ENCODE results near the gene RPS6KC1. TPM values are rescaled to one million over a fixed set of nuclear protein-coding genes. Genes with fewer than 3 reads are reported as not detected.

RPS6KC1 gene
- total RNA-seq, 1 experiment from 2014 or later: 11.6 TPM

DNA sequence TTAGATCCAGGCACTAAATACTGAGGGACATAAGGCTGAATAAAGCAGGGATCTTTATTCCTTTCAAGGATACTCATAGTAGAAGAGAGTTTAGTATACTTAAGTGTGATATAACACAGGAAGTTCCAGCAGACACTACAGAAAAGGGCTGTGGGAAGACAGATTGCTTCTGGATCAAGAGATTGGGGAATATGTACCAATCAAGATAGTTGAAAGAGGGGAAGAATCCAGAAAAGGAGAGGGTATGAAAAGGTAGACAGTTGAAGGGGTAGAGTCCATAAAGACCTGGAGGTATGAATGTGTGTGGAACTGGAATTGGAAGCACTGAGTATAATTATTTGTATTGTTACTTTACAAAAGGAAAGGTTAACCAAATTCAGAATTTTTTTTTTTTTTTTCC is 2.4 kb downstream of the RPS6KC1 start:
- DNase-seq (ENCODE audit: low read depth): no peak
- in situ Hi-C loops (cut with HindIII; ENCODE audit: low pct_unique_long_range_greater_than_20kb, low sequenced_read_pairs): no loop called here

DNA sequence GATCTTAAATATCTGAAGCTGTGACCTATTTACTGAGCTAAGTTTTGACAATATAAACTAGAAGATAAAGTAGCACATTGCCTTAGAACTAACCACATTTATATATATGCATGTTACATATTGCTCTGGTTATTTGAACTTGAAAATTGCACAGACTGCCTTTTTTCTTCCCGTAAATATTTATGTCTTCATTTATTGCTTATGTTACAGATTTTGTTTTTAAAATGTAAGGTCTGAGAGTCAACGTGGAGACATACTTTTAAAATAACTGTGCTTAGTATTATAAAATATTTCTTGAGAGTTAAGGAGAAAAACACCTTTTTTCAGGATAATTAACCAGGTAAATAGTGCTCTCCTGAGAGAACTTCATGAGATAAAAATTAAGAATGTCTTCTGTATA is 3.1 kb downstream of the RPS6KC1 start:
- in situ Hi-C loops (cut with HindIII; ENCODE audit: low pct_unique_long_range_greater_than_20kb, low sequenced_read_pairs): no loop called here
- DNase-seq (ENCODE audit: low read depth): no peak

DNA sequence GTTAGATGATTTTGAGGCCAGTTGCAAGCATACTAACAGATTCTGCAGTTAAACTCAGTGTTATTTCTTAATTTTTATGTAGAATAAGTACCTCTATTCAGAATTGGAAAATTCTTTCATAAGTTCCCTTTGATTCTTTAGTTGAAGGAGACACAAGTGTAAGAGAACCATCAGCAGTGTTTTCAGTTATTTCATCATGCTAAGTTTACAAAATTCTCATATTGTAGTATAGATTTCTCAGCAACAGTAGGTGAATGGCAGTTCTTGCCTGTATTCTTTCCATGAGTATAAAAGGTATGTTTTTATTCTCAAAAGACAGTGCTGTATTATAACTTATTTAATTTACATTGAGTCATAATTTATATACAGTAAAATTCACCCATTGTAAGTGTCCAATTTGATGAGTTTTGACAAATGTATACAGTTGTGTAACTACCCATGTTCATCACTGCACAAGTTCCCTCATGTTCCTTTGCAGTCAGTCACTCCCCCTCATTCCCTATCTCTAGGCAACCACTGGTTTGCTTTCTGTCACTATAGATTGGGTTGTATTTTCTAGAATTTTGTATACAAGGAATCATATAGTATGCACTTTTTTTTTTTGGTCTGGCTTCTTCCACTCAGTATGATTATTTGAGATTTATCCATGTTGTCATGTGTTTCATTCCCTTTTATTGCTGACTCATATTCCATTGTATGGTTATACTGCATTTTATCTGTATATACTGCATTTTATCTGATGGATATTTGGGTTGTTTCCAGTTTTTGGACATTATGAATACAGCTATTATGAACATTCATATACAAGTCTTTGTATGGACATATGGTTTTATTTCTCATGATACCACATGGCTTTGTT is 3.9 kb downstream of the RPS6KC1 start:
- in situ Hi-C loops (cut with HindIII; ENCODE audit: low pct_unique_long_range_greater_than_20kb, low sequenced_read_pairs): no loop called here
- DNase-seq (ENCODE audit: low read depth): no peak

DNA sequence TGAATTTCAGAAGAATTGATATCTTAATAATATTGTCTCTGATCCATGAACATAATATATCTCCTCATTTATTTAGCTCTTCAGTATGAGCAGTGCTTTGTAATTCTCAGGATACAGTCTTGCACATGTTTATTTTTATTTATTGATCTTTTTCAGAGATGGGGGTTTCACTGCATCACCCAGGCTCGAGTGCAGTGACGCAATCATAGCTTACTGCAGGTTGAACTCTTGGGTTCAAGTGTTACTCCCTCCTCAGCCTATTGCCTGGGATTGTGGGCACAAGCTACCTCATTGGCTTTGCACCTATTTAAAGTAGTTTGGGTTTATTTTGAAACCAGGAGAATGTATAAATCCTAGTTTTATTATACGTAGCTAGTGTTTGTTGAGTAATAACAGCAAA is 4.7 kb downstream of the RPS6KC1 start:
- in situ Hi-C loops (cut with HindIII; ENCODE audit: low pct_unique_long_range_greater_than_20kb, low sequenced_read_pairs): no loop called here

DNA sequence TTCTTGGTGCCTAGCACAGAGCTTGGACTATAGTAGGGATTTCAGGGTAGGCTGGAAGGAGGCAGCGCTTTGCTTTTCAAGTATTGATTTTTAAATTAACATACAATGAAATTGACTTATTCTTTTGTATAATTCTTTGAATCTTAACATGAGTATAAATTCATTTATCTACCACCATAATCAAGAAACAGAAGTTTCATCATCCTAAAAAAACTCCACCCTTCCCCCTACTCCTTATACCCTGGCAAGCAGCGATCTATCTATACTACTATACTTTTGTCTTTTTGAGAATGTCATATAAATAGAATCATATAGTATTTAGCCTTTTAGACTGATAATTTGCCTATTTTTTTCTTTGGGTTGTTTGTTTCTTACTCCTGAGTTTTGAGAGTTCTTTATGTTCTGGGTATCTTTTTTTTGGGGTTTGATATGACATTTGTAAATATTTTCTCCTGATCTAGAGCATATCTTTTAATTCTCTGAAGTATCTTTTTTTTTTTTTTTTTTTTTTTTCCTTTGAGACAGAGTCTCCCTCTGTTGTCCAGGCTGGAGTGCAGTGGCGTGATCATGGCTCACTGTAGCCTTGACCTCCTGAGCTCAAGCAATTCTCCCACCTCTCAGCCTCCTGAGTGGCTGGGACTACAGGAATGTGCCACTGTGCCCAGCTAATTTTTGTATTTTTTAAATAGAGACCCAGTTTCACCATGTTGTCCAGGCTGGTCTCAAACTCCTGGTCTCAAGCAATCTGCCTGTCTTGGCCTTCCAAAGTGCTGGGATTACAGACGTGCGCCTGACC is 6.4 kb downstream of the RPS6KC1 start:
- in situ Hi-C loops (cut with HindIII; ENCODE audit: low pct_unique_long_range_greater_than_20kb, low sequenced_read_pairs): no loop called here
- no peak for DNase-seq (ENCODE audit: low read depth)

More for the DNA sequence above, 4.7 kb downstream of the RPS6KC1 start:
- DNase-seq (ENCODE audit: low read depth): no peak

DNA sequence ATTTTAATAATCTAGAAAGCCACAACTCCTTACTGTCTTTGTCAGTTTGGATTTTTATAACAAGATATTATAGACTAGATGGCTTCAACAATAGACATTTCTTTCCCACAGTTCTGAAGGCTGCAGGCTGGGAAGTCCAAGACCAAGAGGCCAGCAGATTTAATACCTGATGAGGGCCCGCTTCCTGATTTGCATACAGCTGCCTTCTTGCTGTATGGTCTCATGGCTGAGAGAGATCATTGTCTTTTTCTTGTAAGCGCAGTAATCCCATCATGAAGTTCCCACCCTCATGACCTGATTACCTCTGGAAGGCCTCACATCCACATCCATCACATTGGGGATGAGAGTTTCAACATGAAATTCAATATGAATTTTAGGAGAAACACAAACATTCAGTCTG is 9.8 kb downstream of the RPS6KC1 start:
- DNase-seq (ENCODE audit: low read depth): no peak
- in situ Hi-C loops (cut with HindIII; ENCODE audit: low pct_unique_long_range_greater_than_20kb, low sequenced_read_pairs): no loop called here

DNA sequence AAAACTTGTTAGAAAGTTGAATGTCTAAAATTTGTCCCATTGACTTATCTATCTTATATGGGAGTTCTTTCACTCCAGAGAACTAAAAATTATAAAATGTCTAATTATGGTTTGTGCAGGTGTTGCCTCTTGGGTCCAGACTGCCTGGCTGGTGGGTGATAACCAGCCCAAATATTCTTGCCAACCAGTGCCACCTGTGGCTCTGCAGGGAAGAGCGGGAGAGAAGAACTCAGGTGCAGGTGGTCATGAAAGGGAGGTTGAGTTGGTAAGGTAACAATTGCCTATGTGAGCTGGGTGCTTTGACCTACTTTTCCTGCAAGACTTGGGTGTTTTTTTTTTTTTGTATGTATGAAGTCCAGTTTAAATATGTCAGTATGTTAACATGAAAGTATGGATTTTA is 10.2 kb downstream of the RPS6KC1 start:
- in situ Hi-C loops (cut with HindIII; ENCODE audit: low pct_unique_long_range_greater_than_20kb, low sequenced_read_pairs): no loop called here
- DNase-seq (ENCODE audit: low read depth): no peak

DNA sequence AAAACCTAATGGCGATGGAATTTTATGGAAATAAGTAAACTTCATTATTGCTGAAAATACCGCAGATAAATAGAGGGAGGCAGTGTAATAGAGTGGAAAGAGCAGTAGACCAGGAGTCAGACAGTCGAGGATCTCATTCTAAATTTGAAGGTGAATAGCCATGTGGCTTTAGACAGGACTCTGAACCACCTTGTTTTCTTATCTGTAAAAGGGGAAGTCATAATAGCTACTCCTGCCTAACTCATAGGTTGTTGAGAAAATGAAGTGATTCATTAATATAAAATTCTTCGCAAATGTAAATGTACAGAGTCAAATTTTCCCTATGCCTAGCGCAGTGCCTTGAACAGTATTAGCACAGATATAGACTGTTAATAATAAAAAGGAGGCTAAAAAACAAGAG is 14.8 kb downstream of the RPS6KC1 start:
- in situ Hi-C loops (cut with HindIII; ENCODE audit: low pct_unique_long_range_greater_than_20kb, low sequenced_read_pairs): no loop called here
- DNase-seq (ENCODE audit: low read depth): no peak

DNA sequence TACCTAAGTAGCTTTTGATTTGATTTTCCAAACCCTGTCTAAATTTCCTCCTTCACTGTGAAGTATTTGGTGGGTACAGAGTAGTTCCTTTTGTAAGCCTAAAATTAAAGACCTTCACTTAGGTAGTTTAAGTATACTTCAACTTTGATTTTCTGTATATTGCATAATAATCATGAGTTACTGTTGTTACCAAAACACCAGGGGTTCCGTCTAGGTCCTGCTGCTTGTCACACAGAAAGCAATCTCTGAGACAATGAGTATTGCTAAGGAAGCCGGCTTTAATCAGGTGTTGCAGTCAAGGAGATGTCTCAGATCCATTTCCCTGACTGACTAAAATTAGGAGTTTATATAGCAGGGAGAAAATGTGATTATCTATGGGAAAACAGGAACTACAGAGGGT is 15.3 kb downstream of the RPS6KC1 start:
- no peak for DNase-seq (ENCODE audit: low read depth)
- in situ Hi-C loops (cut with HindIII; ENCODE audit: low pct_unique_long_range_greater_than_20kb, low sequenced_read_pairs): no loop called here

DNA sequence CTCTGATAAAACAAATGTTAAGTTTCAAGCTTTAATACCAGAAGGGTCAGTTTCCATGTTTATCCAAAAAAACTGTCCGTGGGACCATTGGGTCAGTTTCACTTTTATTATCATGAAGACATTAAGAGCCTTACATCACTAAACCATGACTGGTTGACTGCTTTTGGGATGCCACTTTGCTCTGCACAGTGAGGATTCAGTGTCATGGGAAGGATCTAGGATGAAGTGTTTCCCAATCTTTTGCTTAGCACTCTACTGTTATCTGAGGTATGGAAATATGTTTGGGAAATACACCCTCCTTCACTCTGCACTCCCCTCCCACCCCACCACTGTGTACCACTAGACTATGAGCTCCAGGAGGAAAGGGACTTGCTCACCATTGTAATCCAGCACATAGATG is 16.3 kb downstream of the RPS6KC1 start:
- DNase-seq (ENCODE audit: low read depth): no peak
- in situ Hi-C loops (cut with HindIII; ENCODE audit: low pct_unique_long_range_greater_than_20kb, low sequenced_read_pairs): no loop called here

DNA sequence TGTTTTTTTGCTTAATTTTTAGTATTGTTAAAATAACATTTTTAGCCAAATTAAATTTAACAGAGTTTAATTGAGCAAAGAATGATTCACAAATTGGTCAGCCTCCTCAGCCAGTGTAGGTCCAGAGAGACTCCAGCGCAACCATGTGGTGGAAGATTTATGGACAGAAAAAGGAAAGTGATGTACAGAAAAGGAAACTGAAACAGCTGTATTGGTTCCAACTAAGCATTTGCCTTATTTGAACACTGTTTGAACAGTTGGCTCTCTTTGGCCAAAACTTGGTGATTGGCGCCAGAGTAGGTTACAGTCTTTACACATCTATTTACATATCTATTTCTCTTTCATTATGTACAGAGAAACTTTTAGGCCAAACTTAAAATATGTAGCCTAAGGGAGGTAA is 19.4 kb downstream of the RPS6KC1 start:
- DNase-seq (ENCODE audit: low read depth): peak; percentile 41
- in situ Hi-C loops (cut with HindIII; ENCODE audit: low pct_unique_long_range_greater_than_20kb, low sequenced_read_pairs): no loop called here

DNA sequence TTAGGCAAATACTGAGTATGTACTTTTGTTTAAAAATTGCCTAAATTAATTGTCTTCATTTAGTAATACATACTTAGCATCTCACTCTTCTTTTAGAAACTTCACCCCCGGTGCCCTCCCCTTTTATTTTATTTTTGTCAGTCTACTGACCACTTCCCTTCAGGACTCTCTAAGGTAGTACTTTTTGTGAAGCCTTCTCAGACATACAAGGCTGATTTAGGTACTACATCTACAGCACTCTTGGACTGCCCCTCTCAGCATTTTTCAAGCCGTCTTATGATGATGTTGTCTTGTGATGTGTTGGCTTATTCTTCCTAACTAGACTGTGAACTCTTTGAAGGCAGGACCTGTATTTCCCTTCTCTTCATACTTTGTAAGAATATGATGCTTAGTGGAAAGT is 24.7 kb downstream of the RPS6KC1 start:
- in situ Hi-C loops (cut with HindIII; ENCODE audit: low pct_unique_long_range_greater_than_20kb, low sequenced_read_pairs): no loop called here
- no peak for DNase-seq (ENCODE audit: low read depth)

DNA sequence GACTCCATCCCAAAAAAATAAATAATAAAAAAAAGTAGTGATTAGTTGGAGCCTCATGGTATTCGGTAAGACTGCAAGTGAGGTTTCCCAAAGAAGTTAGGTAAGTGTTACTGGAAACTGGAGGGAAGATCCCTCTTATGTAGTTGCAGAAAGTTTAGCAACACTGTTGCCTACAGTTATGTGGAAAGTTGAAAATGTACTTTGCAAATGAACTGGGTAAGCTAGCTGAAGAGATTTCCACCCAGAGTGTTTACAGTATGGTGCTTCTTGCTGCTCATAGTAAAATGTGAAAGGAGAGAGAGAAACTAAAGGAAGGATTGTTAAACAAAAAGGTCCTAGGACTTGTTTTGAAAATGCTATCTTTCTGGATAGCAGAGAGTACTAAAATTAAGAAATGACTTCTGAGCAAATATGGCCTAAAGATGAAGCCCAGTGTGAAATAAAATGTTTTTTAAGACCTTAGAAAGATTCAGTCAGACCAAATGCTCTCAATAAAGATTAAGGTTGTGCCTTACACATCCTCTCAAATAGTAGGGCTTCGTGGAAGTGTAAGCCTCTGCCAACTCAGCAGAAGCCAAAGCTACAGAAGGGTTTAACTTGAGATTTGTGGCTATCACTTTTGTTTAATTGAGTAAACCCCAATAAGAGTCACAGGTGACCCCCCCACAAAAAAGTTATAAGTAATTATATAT is 31.5 kb downstream of the RPS6KC1 start:
- in situ Hi-C loops (cut with HindIII; ENCODE audit: low pct_unique_long_range_greater_than_20kb, low sequenced_read_pairs): no loop called here
- DNase-seq (ENCODE audit: low read depth): no peak

DNA sequence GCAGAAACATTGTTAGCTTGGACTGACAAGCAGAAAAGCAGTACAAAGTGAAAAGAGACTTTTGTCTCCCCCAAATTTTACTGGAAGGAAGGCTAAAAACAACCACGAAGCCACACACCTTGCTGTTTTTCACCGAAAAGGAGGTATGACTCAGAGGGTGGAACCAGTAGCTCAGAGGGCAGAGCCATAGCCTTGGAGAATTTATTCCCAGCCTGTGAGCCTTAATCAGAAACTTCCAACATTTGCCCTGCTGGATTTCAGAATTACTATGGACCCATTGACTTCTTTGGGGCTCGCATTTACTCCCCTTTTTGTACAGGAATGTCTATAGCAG is 32.0 kb downstream of the RPS6KC1 start:
- DNase-seq (ENCODE audit: low read depth): no peak
- in situ Hi-C loops (cut with HindIII; ENCODE audit: low pct_unique_long_range_greater_than_20kb, low sequenced_read_pairs): no loop called here

DNA sequence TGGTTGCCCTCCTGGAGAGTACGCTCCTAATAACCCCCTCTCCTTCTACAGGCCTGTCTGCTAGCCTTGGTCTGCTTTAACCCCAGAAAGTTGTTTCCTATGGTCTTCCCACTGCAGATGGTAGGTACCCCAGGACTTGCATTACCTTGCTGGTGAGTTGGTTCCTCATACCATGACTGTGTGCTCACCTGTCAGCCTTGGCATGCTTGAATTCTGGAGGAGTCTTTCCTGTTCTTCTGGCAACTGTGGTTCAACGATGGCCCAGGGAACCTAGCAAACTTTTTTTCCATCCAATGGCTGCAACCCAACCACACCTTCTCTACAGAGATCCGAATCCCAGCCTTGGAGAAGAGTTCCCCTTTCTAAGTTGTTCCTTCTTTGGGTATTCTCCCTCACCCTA is 36.9 kb downstream of the RPS6KC1 start:
- no peak for DNase-seq (ENCODE audit: low read depth)
- in situ Hi-C loops (cut with HindIII; ENCODE audit: low pct_unique_long_range_greater_than_20kb, low sequenced_read_pairs): no loop called here

DNA sequence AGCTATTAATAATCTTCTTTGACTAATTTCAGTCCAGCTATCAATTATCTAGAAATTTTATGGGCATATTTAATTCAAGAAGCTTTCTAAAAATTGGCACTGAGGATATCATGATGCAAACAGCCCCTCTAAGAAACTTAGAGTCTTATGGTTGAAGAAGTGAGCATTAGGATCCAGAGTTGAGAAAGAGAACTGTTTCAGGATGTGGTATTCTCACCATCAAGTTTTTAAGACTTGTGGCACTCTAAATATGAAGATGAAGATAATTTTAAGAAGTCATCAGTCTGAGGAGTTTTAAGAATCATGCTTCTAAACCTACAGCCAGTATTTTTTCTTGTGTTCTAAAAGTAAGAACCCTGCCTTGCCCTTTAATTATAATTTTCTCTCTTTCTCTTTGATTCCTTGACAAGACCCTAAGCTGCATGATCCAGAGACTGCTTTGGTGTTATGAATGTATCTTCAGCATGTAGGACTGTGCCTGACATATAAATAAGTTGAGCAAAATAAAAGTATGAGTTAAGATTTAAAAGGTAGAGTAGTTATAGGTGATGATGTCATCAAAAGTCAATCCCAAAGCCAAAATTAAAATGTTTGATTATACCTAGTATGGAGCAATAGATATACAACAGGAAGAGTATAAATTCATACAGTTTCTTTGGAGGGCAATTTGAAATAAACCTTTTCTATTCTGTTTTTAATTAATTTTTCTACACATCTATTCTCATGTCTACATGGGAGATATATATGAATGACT is 39.1 kb downstream of the RPS6KC1 start:
- in situ Hi-C loops (cut with HindIII; ENCODE audit: low pct_unique_long_range_greater_than_20kb, low sequenced_read_pairs): no loop called here
- DNase-seq (ENCODE audit: low read depth): no peak

DNA sequence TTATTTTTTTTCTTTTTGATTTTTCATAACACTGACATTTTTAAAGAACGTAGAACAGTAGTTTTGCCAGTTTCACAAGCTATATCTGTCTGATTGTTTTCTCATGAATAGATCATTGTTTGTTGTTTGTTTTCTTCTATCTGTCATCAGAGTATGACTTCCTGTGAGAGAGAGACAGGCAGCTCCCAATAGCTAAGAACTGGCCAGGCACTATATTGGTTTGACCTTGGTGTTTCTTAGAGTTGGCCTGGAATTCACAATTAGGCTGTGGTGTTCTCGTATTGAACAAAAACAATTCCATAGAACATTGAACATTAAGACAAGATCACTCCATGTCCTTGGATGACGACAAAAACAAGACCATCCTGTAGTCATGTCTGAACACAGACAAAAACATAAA is 43.4 kb downstream of the RPS6KC1 start:
- in situ Hi-C loops (cut with HindIII; ENCODE audit: low pct_unique_long_range_greater_than_20kb, low sequenced_read_pairs): no loop called here
- DNase-seq (ENCODE audit: low read depth): no peak

DNA sequence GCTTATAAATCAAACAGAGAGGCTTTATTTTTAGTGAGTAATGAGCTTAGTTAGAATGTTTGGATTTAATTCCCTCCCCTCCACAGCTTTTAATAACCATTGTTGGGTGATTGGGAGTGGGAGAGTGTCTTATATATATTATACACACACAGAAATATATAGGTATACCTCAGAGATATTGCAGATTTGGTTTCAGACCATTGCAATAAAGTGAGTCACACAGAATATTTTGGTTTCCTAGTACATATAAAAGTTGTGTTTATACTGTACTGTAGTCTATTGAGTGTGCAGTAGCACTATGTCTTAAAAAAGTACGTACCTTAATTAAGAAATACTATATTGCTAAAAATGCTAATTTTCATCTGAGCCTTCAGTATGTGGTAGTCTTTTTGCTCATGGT is 44.4 kb downstream of the RPS6KC1 start:
- in situ Hi-C loops (cut with HindIII; ENCODE audit: low pct_unique_long_range_greater_than_20kb, low sequenced_read_pairs): no loop called here
- no peak for DNase-seq (ENCODE audit: low read depth)

All from Caki2 (cell line).